Purkinje cell (primary cell): ENCODE results near the gene TAF4B. TPM values are rescaled to one million over a fixed set of nuclear protein-coding genes. Genes with fewer than 3 reads are reported as not detected.

Experiments
- polyA plus RNA-seq: library from polyadenylated mRNA; unstranded; fragments of >200 nt; fragmentation: Nextera tagmentation; gene quantifications from 2 replicates; pipeline ENCODE4 v1.2.1, GENCODE V29; 2014

TAF4B gene
- 5.8 and 6.0 TPM in 2 replicates for polyA plus RNA-seq

GRCh38 chr18:26226229-26227050 is at the start of gene TAF4B:
TSS of gene TAF4B (plus strand) at chr18:26226445. CDS start at chr18:26226934, 489 bp downstream.

Other genes with a start within 250 kb of the TAF4B start
- 7.4 and 13.7 TPM in 2 replicates for gene SS18, start 135.8 kb upstream of the TAF4B start, polyA plus RNA-seq
- 1.5 and 2.1 TPM in 2 replicates for gene PSMA8, start 92.6 kb upstream of the TAF4B start, polyA plus RNA-seq